Effector CD4-positive, alpha-beta T cell (primary cell): ENCODE data around the gene SELENOV. TPM values are rescaled to one million over a fixed set of nuclear protein-coding genes. Genes with fewer than 3 reads are reported as not detected.
"Not testable (repeated sequence)": the region's sequence is repeated elsewhere in the genome, so short reads cannot be mapped to it uniquely, and the experiment has no call there.

ENCODE experiments used
- DNase-seq: peaks from one replicate; pipeline ENCODE4 v3.0.0-alpha.2; 2020
- total RNA-seq: gene quantifications from one replicate; lab custom pipeline; 2026; lab: John Stamatoyannopoulos, UW

SELENOV gene, protein sequence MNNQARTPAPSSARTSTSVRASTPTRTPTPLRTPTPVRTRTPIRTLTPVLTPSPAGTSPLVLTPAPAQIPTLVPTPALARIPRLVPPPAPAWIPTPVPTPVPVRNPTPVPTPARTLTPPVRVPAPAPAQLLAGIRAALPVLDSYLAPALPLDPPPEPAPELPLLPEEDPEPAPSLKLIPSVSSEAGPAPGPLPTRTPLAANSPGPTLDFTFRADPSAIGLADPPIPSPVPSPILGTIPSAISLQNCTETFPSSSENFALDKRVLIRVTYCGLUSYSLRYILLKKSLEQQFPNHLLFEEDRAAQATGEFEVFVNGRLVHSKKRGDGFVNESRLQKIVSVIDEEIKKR
- not detected for total RNA-seq

DNA sequence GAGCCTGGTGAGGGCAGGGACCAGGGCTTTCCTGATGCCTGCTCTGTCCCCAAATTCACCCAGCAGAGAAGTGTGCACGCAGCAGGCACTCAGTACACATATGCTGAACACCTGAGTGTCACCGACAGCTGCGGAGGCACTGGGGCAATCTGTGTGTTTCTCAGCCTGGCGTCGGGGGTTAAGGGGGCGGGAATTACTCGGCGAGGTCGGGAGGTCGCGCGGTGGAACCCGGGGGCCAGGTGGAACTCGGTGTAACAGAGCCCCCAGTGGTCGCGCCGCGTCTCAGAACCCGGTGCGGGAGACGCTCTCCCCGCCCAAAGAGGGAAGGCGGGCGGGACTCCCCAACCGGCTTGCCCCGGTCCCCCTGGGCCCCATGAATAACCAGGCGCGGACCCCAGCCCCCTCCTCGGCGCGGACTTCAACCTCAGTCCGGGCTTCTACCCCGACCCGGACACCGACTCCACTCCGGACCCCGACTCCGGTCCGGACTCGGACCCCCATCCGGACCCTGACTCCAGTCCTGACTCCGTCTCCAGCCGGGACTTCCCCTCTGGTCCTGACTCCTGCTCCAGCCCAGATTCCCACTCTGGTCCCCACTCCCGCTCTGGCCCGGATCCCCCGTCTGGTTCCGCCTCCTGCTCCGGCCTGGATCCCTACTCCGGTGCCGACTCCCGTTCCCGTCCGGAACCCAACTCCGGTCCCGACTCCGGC lies at the start of gene SELENOV:
Gene SELENOV (plus strand): TSS at position 300 of the 711 bp plus-strand sequence. CDS start 74 bp downstream, at position 374.
- no peak for DNase-seq

- no peak for DNase-seq
Measured at GRCh38 chr19:39465956-39466747, 48.8 kb upstream of the SELENOV start.

DNA sequence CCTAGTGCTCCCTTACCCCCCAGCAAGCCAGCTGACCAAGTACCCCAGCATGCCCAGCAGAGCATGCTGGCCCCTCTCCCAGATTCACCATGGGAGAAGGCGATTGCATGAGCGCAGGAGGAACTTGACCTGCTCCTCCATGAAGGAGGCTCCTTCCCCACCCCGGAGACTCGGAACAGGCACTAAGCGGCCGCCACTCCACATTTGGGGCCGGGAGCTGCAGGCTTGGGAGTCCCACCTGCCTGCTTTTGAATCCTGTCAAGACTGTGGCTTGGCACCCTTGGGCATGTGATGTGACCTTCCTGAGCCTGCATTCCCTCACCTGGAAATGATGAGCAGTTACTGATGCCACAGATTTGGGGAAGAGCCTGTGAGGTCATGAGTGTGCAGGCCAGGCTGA lies 47.0 kb upstream of the SELENOV start:
- DNase-seq = no peak

- no peak for DNase-seq
Measured at GRCh38 chr19:39469036-39469435, 45.9 kb upstream of the SELENOV start.

- no peak for DNase-seq
Measured at GRCh38 chr19:39469567-39469966, 45.4 kb upstream of the SELENOV start.

GRCh38 chr19:39470724-39471339 lies 44.1 kb upstream of the SELENOV start:
- DNase-seq = no peak

GRCh38 chr19:39471756-39472536 lies 43.0 kb upstream of the SELENOV start:
- DNase-seq = no peak

- DNase-seq = no peak
Measured at GRCh38 chr19:39472746-39473442, 42.0 kb upstream of the SELENOV start.

GRCh38 chr19:39473443-39473960 lies 41.4 kb upstream of the SELENOV start:
- DNase-seq = no peak

GRCh38 chr19:39474139-39474620 lies 40.8 kb upstream of the SELENOV start:
- peak; percentile 71 for DNase-seq

- no peak for DNase-seq
Measured at GRCh38 chr19:39475748-39476147, 39.2 kb upstream of the SELENOV start.

GRCh38 chr19:39479319-39479801 lies 35.6 kb upstream of the SELENOV start:
- DNase-seq = not testable (repeated sequence)

DNA sequence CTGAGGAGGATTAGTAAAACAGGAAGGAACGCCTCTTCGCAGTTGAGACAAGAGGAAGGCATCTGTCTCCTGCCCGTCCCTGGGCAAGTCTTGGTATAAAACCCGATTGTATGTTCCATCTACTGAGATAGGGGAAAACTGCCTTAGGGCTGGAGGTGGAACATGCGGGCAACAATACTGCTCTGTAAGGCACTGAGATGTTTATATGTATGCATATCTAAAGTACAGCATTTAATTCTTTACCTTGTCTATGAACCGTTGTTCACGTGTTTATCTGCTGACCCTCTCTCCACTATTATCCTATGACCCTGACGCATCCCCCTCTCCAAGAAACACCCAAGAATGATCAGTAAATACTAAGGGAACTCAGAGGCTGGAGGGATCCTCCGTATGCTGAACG lies 35.0 kb upstream of the SELENOV start:
- DNase-seq = no peak

- DNase-seq = peak; percentile 97
Measured at GRCh38 chr19:39480337-39481228, 34.4 kb upstream of the SELENOV start, which contains the start of gene TIMM50. TSS of gene TIMM50 (plus strand) at chr19:39480838. CDS start at chr19:39480854, 16 bp downstream.

DNA sequence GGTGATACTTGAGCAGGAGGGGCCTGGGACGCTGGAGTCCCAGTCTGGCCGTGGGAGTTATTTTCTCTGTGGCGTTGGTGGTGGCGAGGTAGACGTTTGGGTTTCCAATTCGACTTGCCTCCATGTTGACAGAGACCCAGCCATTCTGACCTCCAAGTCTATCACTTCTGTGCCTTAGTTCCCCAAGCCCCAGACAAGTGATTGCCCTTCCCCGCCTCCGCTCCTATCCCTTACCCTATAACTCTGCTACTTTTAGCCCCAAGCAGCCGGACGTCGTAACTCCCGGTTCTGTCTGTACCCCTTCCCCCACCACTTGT lies 33.8 kb upstream of the SELENOV start:
- no peak for DNase-seq

DNA sequence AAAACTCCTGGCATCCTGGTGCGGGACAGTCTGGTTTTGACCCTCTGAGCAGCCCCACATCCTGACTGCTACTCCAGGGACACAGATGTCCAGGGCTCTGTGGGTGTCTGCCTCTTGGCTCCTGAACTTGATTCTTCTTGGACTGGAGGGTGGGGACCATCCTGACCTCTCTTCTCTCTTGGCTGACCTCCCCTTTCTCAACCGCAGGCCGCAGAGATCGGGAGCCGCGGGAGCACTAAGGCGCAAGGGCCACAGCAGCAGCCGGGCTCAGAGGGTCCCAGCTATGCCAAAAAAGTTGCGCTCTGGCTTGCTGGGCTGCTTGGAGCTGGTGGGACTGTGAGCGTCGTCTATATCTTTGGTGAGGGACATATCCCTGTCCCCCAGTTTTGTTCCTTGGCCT lies 33.3 kb upstream of the SELENOV start:
- DNase-seq = no peak

GRCh38 chr19:39483141-39483540 lies 31.8 kb upstream of the SELENOV start:
- DNase-seq = no peak

- no peak for DNase-seq
Measured at GRCh38 chr19:39489756-39490155, 25.2 kb upstream of the SELENOV start.

DNA sequence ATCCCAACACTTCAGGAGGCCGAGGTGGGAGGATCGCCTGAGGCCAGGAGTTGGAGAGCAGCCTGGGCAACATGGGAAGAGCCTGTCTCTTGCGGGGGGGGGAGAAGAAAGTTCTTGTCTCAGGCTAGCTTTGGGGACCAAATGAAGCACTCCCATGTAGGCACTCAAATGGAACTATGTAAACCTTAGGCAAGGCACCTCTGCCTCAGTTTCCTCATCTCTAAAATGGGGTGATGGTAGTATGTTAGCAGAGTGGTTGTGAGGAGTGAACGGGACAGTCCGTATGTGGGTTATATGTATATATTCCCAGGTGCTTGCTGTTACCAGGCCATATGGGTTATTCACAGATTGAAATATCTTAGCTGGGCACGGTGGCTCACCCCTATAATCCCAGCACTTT lies 22.7 kb upstream of the SELENOV start:
- no peak for DNase-seq

GRCh38 chr19:39492788-39493187 lies 22.2 kb upstream of the SELENOV start:
- no peak for DNase-seq
